T-helper 2 cell treated with Interferon-gamma antibody and Interleukin-4, amounts not matched to agents 5 μg/mL and 100 μg/mL, for 36 hours (primary cell): ENCODE results near the gene PHF14.
"Not testable (repeated sequence)": the region's sequence is repeated elsewhere in the genome, so short reads cannot be mapped to it uniquely, and the experiment has no call there.

Experiments used
- DNase-seq: peaks from one replicate; pipeline ENCODE4 v3.0.0; 2021; ENCODE audit warnings: low spot score
- H3K27ac Mint-ChIP-seq: one replicate; pipeline ENCODE4 v1.8.0; 2021; ENCODE audit warnings: mild to moderate bottlenecking, mixed read lengths
- H3K27me3 Mint-ChIP-seq: one replicate; pipeline ENCODE4 v1.8.0; 2021; ENCODE audit warnings: low read depth, mixed read lengths
- H3K36me3 Mint-ChIP-seq: one replicate; pipeline ENCODE4 v1.8.0; 2021; ENCODE audit warnings: low read depth, mixed read lengths
- H3K4me1 Mint-ChIP-seq: one replicate; pipeline ENCODE4 v1.8.0; 2021; ENCODE audit warnings: low read depth, mixed read lengths
- H3K4me3 Mint-ChIP-seq: one replicate; pipeline ENCODE4 v1.8.0; 2022; ENCODE audit warnings: mild to moderate bottlenecking, moderate library complexity, mixed read lengths
- H3K9me3 Mint-ChIP-seq: one replicate; pipeline ENCODE4 v1.8.0; 2021; ENCODE audit warnings: mixed read lengths

PHF14 gene

GRCh38 chr7:10953078-10953750, 20.5 kb upstream of the PHF14 start:
- H3K4me1 Mint-ChIP-seq, H3K36me3 Mint-ChIP-seq, H3K4me3 Mint-ChIP-seq, H3K27ac Mint-ChIP-seq, H3K9me3 Mint-ChIP-seq, DNase-seq, H3K27me3 Mint-ChIP-seq: not testable (repeated sequence)

GRCh38 chr7:10956528-10956927, 17.1 kb upstream of the PHF14 start:
- Mint-ChIP-seq H3K4me1 (peaks cover 4% of the 10 kb centered on the region), H3K4me3 (no peak overlapping the region), H3K36me3 (no peaks in the 10 kb centered on the region), H3K27ac (no peak overlapping the region), H3K27me3 (peaks cover 13% of the 10 kb centered on the region), H3K9me3 (peaks cover 6% of the 10 kb centered on the region)
- no peak for DNase-seq

- H3K4me1 Mint-ChIP-seq, result peaks cover 10% of the 10 kb centered on the region
- not testable (repeated sequence) for H3K36me3 Mint-ChIP-seq, DNase-seq, H3K4me3 Mint-ChIP-seq, H3K9me3 Mint-ChIP-seq, H3K27ac Mint-ChIP-seq
- H3K27me3 Mint-ChIP-seq, result peaks cover 40% of the 10 kb centered on the region
Observed at GRCh38 chr7:10960242-10960641, 13.4 kb upstream of the PHF14 start.

DNA sequence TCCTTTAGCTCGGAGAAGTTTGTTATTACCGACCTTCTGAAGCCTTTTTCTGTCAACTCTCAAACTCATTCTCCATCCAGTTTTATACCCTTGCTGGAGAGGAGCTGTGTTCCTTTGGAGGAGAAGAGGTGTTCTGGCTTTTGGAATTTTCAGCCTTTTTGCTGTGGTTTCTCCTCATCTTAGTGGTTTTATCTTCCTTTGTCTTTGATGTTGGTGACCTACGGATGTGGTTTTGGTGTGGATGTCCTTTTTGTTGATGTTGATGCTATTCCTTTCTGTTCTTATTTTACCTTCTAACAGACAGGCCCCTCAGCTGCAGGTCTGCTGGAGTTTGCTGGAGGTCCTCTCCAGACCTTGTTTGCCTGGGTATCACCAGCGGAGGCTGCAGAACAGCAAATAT, 8.7 kb upstream of the PHF14 start:
- DNase-seq, H3K36me3 Mint-ChIP-seq, H3K9me3 Mint-ChIP-seq, H3K27ac Mint-ChIP-seq: not testable (repeated sequence)
- Mint-ChIP-seq H3K27me3 (peaks cover 57% of the 10 kb centered on the region), H3K4me1 (peaks cover 14% of the 10 kb centered on the region), H3K4me3 (peak overlapping the region; percentile 18)

DNA sequence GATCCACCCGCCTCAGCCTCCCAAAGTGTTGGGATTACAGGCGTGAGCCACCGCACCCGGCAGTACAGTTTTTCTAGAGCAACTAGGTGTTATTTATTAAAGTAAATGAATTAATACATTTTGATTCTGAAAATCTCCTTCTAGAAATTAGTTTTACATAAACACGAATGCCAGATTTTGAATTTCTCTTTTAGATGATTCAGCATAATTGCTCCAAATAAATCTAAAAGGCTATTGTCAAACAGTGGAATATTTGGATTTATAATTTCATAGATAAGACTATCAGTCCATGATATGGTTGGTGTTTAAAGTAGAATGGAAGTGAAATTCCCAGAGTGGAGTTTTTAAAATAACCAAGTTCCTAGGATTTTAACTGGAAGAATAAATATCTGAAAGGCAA, 1.5 kb upstream of the PHF14 start:
- Mint-ChIP-seq H3K27ac (no peak overlapping the region), H3K4me1 (peaks cover 37% of the 10 kb centered on the region), H3K36me3 (peaks cover 20% of the 10 kb centered on the region), H3K9me3 (peaks cover 4% of the 10 kb centered on the region), H3K27me3 (peaks cover 29% of the 10 kb centered on the region), H3K4me3 (peak overlapping the region; percentile 98)
- no peak for DNase-seq

DNA sequence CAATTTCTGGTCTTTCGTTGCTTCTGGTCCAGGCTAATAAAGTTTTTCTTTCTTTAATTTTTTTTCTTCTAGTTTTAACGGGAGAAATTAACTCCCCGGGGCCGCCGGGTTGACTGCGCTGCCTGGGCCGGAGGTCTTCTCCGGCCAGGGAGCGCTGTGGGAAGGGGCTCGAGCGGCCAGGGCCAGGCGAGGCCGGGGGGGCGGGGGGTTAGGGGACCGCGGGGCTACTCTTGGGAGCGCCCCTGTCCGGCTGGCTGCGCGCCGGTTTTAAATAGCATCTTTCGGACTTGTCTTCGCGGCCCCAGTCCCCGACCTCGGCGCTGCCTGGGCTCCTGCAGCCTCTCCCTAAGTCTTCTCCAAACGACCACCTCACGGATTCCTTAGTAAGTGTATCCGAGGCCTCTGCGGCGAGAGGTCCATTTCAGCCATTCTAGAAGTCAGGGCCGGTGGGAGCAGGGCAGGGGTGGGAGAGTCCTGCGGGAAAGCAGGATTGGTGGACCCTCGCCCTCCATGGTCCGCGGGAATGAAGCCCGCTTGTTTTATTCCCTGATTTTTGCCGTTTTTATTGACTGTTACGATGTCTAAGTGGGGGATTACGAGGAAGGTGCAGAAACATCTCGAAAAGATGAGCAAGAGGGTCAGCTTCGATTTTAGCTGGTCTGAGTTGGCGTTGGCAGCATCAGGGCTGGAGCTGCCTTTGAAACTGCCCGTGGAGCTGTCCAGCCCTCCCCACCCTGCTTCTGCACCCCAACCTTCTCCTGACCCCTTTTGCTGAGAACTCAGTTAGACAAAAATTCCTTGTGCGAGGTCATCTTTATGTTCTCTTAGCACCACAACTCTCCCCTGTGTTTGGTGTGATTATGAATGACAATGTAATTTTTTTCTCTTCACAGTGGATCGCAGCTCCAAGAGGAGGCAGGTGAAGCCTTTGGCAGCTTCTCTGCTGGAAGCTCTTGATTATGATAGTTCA, 555 bp downstream of the PHF14 start:
- H3K4me3 Mint-ChIP-seq, result peak overlapping the region; percentile 98
- peak; percentile 22 for DNase-seq
- peaks cover 4% of the 10 kb centered on the region for H3K9me3 Mint-ChIP-seq
- H3K27ac Mint-ChIP-seq, result peak overlapping the region; percentile 93
- peaks cover 39% of the 10 kb centered on the region for H3K4me1 Mint-ChIP-seq
- peaks cover 14% of the 10 kb centered on the region for H3K27me3 Mint-ChIP-seq
- peaks cover 31% of the 10 kb centered on the region for H3K36me3 Mint-ChIP-seq

GRCh38 chr7:10977113-10977512, 3.4 kb downstream of the PHF14 start:
- H3K27me3 Mint-ChIP-seq, result no peaks in the 10 kb centered on the region
- peak overlapping the region; percentile 18 for H3K4me3 Mint-ChIP-seq
- peaks cover 44% of the 10 kb centered on the region for H3K36me3 Mint-ChIP-seq
- H3K9me3 Mint-ChIP-seq, result peaks cover 4% of the 10 kb centered on the region
- peaks cover 49% of the 10 kb centered on the region for H3K4me1 Mint-ChIP-seq
- H3K27ac Mint-ChIP-seq, result no peak overlapping the region
- DNase-seq, result no peak

DNA sequence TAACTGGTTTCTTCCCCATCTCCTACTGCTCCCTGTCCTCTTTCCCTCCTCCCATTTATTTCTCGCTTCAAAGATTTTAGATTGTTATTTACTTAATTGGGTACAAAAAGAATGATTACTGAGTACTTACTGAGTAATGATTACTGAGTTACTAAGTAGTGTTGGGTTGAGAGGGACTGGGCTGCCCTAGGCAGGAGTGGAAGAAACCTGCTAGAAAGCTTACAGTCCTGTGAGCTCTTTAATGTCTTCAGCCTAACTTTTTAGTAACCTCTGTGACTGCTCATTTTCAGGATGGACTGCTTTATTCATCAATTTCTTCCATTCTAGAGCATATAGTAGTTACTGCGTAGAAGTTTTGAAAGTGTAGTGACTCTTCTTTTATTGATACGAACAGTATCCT, 7.6 kb downstream of the PHF14 start:
- H3K4me3 Mint-ChIP-seq, result no peak overlapping the region
- peaks cover 25% of the 10 kb centered on the region for H3K4me1 Mint-ChIP-seq
- H3K9me3 Mint-ChIP-seq, result no peaks in the 10 kb centered on the region
- no peak for DNase-seq
- H3K27ac Mint-ChIP-seq, result no peak overlapping the region
- H3K36me3 Mint-ChIP-seq, result peaks cover 47% of the 10 kb centered on the region
- H3K27me3 Mint-ChIP-seq, result no peaks in the 10 kb centered on the region

- peaks cover 11% of the 10 kb centered on the region for H3K9me3 Mint-ChIP-seq
- H3K36me3 Mint-ChIP-seq, result peaks cover 32% of the 10 kb centered on the region
- not testable (repeated sequence) for DNase-seq, H3K4me1 Mint-ChIP-seq, H3K27me3 Mint-ChIP-seq, H3K4me3 Mint-ChIP-seq, H3K27ac Mint-ChIP-seq
Observed at GRCh38 chr7:10990748-10991147, 17.1 kb downstream of the PHF14 start.

GRCh38 chr7:10995482-10996166, 22.0 kb downstream of the PHF14 start:
- not testable (repeated sequence) for H3K27ac Mint-ChIP-seq, H3K4me3 Mint-ChIP-seq, DNase-seq, H3K27me3 Mint-ChIP-seq
- peaks cover 39% of the 10 kb centered on the region for H3K36me3 Mint-ChIP-seq
- peaks cover 11% of the 10 kb centered on the region for H3K9me3 Mint-ChIP-seq
- peaks cover 20% of the 10 kb centered on the region for H3K4me1 Mint-ChIP-seq

- peaks cover 30% of the 10 kb centered on the region for H3K36me3 Mint-ChIP-seq
- H3K9me3 Mint-ChIP-seq, result peaks cover 4% of the 10 kb centered on the region
- no peak overlapping the region for H3K27ac Mint-ChIP-seq
- no peak overlapping the region for H3K4me3 Mint-ChIP-seq
- no peak for DNase-seq
- peaks cover 19% of the 10 kb centered on the region for H3K4me1 Mint-ChIP-seq
- no peaks in the 10 kb centered on the region for H3K27me3 Mint-ChIP-seq
Observed at GRCh38 chr7:10998996-10999757, 25.5 kb downstream of the PHF14 start.

- H3K27me3 Mint-ChIP-seq, result no peaks in the 10 kb centered on the region
- DNase-seq, result no peak
- peaks cover 18% of the 10 kb centered on the region for H3K36me3 Mint-ChIP-seq
- peaks cover 8% of the 10 kb centered on the region for H3K4me1 Mint-ChIP-seq
- H3K4me3 Mint-ChIP-seq, result no peak overlapping the region
- H3K27ac Mint-ChIP-seq, result no peak overlapping the region
- no peaks in the 10 kb centered on the region for H3K9me3 Mint-ChIP-seq
Observed at GRCh38 chr7:11005202-11005601, 31.5 kb downstream of the PHF14 start.

DNA sequence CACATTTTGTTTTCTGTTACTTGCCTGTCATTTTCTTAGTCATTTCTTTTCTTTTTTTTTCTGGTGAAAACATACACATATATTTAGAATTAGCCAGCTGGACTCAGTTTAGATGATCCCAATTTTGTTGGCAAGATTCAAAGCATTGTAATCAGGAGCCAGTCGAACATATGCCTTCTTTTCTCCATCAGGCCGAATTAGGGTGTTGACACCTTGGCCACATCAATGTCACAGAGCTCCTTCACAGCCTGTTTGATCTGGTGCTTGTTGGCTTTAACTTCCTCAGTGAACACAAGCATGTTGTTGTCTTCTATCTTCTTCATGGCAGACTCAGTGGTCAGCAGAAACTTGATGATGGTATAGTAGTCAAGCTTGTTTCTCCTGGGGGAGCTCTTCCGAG, 32.6 kb downstream of the PHF14 start:
- peaks cover 16% of the 10 kb centered on the region for H3K36me3 Mint-ChIP-seq
- no peak overlapping the region for H3K4me3 Mint-ChIP-seq
- H3K27ac Mint-ChIP-seq, result peak overlapping the region; percentile 13
- peaks cover 5% of the 10 kb centered on the region for H3K4me1 Mint-ChIP-seq
- H3K27me3 Mint-ChIP-seq, result no peaks in the 10 kb centered on the region
- no peak for DNase-seq
- H3K9me3 Mint-ChIP-seq, result no peaks in the 10 kb centered on the region
